Activated CD8-positive, alpha-beta memory T cell treated with anti-CD3 and anti-CD28 coated beads for 36 hours (primary cell): ENCODE measurements around the gene DNAJC19. TPM values are rescaled to one million over a fixed set of nuclear protein-coding genes. Genes with fewer than 3 reads are reported as not detected.
"Not testable (repeated sequence)": the region's sequence is repeated elsewhere in the genome, so short reads cannot be mapped to it uniquely, and the experiment has no call there.

Experiments used
- CTCF ChIA-PET: fragments of 350-600 bp; sonication (Branson Sonifier 250); formaldehyde crosslinking; loops from one replicate; lab custom pipeline; 2021; ENCODE audit warnings: antibody characterized with exemption; lab: Charles Lee
- POLR2A ChIA-PET: fragments of 350-600 bp; sonication (Branson Sonifier 250); formaldehyde crosslinking; loops from one replicate; lab custom pipeline; 2021; ENCODE audit warnings: antibody characterized with exemption; lab: Charles Lee
- total RNA-seq, 2 experiments: library from RNA; stranded (reverse); gene quantifications; one replicate each; pipeline ENCODE4 v1.2.3, GENCODE V29; 2021

The DNAJC19 gene
- 10 to 100 TPM; 76.9 to 83.3 TPM for total RNA-seq

GRCh38 chr3:180989291-180990163 is at the start of gene DNAJC19:
TSS of gene DNAJC19 (minus strand) at chr3:180989736. CDS start at chr3:180989602, 134 bp downstream.
- CTCF ChIA-PET: interaction anchor here (0.6 to 0.8 kb wide), 2 partner anchors 78 to 192 kb away, joined by 3 read pairs; partner anchors contain the start of gene FXR1
- POLR2A ChIA-PET: interaction anchor here (0.6 to 1.4 kb wide), 2 partner anchors 71 to 77 kb away, joined by 9 to 15 read pairs; partner anchors contain the start of gene FXR1

- POLR2A ChIA-PET: no interaction called here
Observed at GRCh38 chr3:181030948-181031347, 41.4 kb upstream of the DNAJC19 start.

GRCh38 chr3:181025204-181025603 is 35.7 kb upstream of the DNAJC19 start:
- POLR2A ChIA-PET: no interaction called here
- CTCF ChIA-PET: no interaction called here

More at GRCh38 chr3:181030948-181031347, 41.4 kb upstream of the DNAJC19 start:
- CTCF ChIA-PET: no interaction called here

GRCh38 chr3:181017690-181018089 is 28.2 kb upstream of the DNAJC19 start:
- CTCF ChIA-PET: no interaction called here
- POLR2A ChIA-PET: no interaction called here

- POLR2A ChIA-PET: no interaction called here
- CTCF ChIA-PET: no interaction called here
Observed at GRCh38 chr3:181009225-181009624, 19.7 kb upstream of the DNAJC19 start.

GRCh38 chr3:181008796-181009195 is 19.3 kb upstream of the DNAJC19 start:
- CTCF ChIA-PET: no interaction called here
- POLR2A ChIA-PET: interaction anchor here (0.7 kb wide), 1 partner anchor 32 kb away, joined by 9 read pairs; no protein-coding TSS in a partner anchor

GRCh38 chr3:181007262-181007661 is 17.7 kb upstream of the DNAJC19 start:
- POLR2A ChIA-PET: no interaction called here
- CTCF ChIA-PET: no interaction called here

GRCh38 chr3:181006541-181006940 is 17.0 kb upstream of the DNAJC19 start:
- CTCF ChIA-PET: no interaction called here

GRCh38 chr3:181003469-181003868 is 13.9 kb upstream of the DNAJC19 start:
- POLR2A ChIA-PET, CTCF ChIA-PET: not testable (repeated sequence)

More at GRCh38 chr3:181006541-181006940, 17.0 kb upstream of the DNAJC19 start:
- POLR2A ChIA-PET: no interaction called here

GRCh38 chr3:181002331-181002730 is 12.8 kb upstream of the DNAJC19 start:
- POLR2A ChIA-PET, CTCF ChIA-PET: not testable (repeated sequence)

- ChIA-PET POLR2A (no interaction called here), CTCF (no interaction called here)
Observed at GRCh38 chr3:180996415-180996932, 6.9 kb upstream of the DNAJC19 start.

GRCh38 chr3:180990505-180990904 is 969 bp upstream of the DNAJC19 start:
- ChIA-PET CTCF (no interaction called here), POLR2A (no interaction called here)

GRCh38 chr3:180987344-180987743 is 2.2 kb downstream of the DNAJC19 start:
- CTCF ChIA-PET: no interaction called here
- POLR2A ChIA-PET: no interaction called here

GRCh38 chr3:180986366-180986765 is 3.2 kb downstream of the DNAJC19 start:
- POLR2A ChIA-PET, CTCF ChIA-PET: not testable (repeated sequence)

GRCh38 chr3:180983136-180983535 is 6.4 kb downstream of the DNAJC19 start:
- CTCF ChIA-PET: no interaction called here
- POLR2A ChIA-PET: no interaction called here

GRCh38 chr3:180981912-180982311 is 7.6 kb downstream of the DNAJC19 start:
- CTCF ChIA-PET: no interaction called here
- POLR2A ChIA-PET: no interaction called here

GRCh38 chr3:180980611-180981010 is 8.9 kb downstream of the DNAJC19 start:
- POLR2A ChIA-PET: no interaction called here
- CTCF ChIA-PET: interaction anchor here (1.1 kb wide), 1 partner anchor 64 kb away, joined by 5 read pairs; no protein-coding TSS in a partner anchor

GRCh38 chr3:180979961-180980360 is 9.6 kb downstream of the DNAJC19 start:
- CTCF ChIA-PET: no interaction called here
- POLR2A ChIA-PET: no interaction called here

GRCh38 chr3:180977498-180977897 is 12.0 kb downstream of the DNAJC19 start:
- CTCF ChIA-PET: interaction anchor here (0.7 kb wide), 1 partner anchor 160 kb away, joined by 3 read pairs; no protein-coding TSS in a partner anchor
- POLR2A ChIA-PET: interaction anchor here (0.5 kb wide), 1 partner anchor 31 kb away, joined by 9 read pairs; no protein-coding TSS in a partner anchor

GRCh38 chr3:180974286-180974685 is 15.2 kb downstream of the DNAJC19 start:
- CTCF ChIA-PET: no interaction called here
- POLR2A ChIA-PET: no interaction called here
